HG03175 (cell line): ENCODE measurements around the gene SH2D1B.

Source experiments
- ATAC-seq: cut with Tn5 transposase; IDR thresholded peaks from one replicate; pipeline ENCODE4 v1.9.1; 2021; ENCODE audit warnings: mild to moderate bottlenecking, moderate library complexity; ENCODE audit not compliant: unreplicated experiment

The SH2D1B gene

GRCh38 chr1:162400790-162401355 lies 11.1 kb downstream of the SH2D1B start:
- no peak for ATAC-seq

DNA sequence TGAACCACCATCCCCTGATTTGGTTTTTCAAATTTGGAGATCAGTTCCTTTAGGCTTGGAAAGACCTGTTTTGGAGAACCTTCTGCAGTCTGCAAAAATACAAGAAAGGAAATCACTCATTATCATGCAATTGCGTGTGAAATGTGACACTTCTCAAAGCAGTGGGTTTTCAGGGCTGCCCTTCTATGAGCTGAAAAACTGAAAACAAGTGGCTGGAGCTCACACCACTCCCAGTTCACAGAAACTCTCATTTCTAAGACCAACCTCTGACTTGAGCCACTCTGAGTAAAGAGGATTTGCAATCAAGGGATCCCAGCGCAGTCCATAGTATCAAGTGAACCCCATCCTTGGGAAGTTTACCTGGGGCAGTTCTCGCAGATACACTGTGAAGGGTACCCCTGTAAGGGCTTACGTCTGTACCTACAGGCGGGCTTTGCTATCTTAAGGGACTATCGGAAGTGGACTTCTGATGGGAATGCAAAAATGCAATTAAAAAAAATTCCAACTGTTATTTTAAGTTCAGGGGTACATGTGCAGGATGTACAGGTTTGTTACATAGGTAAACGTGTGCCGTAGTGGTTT lies 12.8 kb downstream of the SH2D1B start:
- ATAC-seq = no peak

GRCh38 chr1:162397943-162398560 lies 13.9 kb downstream of the SH2D1B start:
- ATAC-seq = no peak

- no peak for ATAC-seq
These were observed 14.9 kb downstream of the SH2D1B start for GRCh38 chr1:162397039-162397448.

DNA sequence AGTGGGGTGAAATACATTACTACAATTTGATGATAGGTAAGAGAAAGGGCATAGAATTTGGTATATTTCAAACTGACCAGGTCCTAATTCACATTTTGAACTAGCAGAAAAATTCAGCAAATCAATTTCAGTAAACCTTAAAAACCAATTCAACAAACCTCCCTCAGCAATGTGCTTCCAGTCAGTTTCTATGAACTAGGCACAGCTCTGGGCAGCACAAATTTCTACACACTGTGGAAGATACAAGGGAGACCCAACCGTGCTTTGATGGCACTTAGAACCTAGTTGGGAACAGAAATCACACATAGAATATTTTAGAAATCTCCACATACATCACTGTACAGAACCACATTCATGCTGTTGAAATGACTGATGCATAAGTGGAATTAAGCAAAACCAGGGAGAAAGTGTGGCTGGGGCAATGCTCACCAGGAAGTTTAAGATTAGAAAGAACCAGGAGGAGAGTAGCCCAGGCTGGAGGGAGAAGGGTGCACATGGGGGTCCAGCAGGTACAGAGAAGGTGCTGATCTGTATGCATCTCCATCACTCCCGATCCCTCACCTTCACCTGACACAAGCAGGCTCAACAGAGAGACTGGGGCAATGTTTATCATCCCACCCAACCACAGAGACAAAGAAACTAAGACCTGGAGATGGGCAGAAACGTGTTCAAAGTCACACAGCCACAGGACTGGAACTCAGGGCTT lies 15.6 kb downstream of the SH2D1B start:
- ATAC-seq = no peak

GRCh38 chr1:162391790-162392563 lies 20.0 kb downstream of the SH2D1B start:
- ATAC-seq = no peak

GRCh38 chr1:162390396-162391185 lies 21.3 kb downstream of the SH2D1B start:
- no peak for ATAC-seq

DNA sequence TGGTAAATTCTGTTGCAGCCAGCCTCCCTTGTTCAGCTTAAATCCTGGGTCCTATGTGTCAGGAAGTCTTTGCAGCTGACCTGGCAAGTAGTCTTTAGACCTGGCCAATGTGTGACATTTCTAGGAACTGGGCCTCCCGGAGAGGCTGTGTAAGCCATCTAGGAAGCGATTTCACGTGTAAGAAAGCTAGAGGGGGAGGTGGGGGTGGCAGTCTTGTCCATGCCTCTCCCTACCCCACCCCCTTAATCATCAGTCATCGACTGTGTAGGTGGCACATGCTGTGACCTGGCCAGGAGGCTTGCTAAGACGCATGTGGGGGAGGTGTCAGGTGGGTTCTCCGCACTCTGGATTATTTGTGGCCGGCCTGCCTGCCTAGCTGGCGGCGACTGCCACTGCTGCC lies 22.0 kb downstream of the SH2D1B start:
- no peak for ATAC-seq

DNA sequence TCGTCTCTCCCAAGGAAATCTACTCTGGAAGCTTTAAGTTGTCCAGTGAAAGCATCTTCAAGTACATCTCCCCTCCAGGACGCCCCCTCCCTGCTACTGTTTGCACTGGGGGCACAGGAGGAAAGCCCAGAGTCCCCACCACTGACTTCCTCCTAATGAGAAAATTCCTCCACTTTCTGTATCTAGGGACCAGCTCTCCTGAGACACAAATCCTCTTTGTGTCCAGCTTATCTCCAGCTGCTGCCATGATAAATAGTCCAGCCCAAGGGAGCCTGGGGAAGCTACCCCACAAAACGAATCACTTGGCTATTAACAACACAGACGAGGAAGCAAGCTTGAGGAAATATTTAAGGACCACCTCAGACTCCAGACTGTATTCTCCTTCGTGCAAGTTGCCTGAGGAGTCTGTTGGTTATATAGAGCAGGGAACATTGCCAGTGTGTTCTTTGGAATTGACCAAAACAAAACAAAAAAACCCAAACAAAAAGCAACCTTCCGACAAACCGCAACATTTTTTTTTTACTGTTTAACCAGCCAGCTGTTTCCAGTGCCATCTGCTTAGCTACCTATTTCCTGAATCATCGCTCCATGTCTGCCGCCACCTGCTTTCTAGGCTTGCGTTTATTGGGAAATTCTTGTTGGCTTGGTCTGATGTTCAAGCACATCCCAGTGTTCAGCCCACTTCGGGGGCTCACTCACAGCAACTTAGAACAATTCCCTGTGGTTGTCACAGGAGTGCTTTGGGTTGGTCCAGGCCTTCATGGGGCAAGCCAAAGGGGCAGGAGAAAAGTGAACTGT lies 22.7 kb downstream of the SH2D1B start:
- ATAC-seq = peak; percentile 55

GRCh38 chr1:162388615-162389014 lies 23.3 kb downstream of the SH2D1B start:
- ATAC-seq = no peak

- ATAC-seq = no peak
These were observed 23.8 kb downstream of the SH2D1B start for GRCh38 chr1:162388083-162388594.

DNA sequence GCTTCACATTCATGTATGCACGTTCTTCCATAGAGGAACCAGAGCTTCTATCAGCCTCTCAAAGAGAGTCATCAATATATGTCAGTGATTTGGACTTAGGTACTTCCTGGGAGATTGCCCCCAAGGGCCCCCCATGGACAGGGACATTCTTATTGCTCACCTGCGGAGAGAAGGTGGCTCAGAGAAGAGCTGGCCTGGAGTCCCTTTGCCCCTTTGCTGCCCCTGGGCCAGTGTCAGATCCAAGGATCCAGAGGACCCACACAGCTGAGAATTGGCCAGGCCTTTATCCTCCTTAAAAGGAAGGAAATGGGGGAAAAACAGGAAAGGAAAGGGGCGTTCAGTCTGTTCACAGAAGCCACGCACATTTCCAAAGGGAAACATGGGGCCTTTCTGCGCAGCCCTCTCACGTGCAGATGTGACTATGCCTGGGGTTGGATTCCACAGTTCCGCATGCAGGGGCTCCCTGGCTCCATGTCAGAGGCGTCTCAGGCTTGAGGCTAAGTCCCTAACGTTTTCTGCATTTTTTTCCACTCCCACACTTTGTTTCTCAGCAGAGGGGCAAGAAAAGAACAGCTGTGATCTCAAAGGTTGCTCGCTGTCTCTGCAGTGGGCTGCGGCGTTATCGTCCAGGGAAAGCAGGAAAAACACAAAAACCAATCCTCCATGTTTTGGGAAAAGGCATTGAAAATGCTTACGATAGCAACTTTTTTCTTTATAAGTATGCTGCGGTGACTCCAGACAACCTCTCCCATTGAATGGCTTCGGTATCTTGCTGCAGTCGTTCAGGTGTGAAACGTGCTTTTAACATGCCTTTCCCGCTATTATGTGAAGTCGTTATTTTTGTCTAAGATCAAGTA lies 24.5 kb downstream of the SH2D1B start:
- no peak for ATAC-seq

DNA sequence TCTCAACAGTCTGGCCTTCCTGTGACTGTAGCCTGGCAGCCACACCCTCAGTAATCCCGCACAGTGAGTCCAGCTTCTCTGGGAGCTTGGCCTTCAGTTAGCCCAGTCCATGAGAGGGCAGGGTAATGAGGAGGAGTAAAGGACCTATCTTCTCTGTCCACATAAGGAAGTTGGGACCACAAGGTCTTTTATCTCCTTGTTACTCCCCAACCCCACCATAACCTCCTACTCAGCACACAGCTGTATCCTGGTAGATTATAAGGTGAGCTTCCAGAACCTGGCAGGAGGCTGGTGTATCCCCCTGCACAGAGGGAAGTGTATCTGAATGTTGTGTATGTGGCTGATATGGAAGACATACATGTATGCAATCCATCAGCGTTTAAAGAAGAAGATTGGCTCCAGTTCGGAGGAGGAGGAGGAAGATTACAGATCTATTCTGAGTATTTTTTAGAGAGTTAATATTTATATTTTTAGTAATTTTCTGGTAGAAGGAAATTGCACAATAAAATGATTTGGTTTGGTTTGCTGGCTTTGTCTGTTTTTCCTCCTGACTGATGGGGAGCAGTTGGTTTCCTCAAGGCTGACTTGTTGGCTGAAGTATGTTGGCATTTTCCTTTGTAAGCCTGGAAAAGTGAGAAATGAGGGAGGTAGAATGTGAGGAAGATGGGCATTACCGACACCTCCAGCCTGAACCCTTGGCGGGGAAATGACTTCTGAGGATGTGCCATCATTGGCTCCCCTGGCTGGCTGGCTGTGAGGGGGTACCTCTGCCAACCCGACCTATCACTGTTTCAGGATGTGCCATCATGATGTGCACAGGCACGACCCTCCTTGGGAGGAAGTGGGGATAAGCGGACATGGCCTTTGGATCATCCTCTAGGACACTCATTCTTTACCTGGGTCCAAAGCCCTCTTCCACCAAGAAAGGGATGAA lies 25.4 kb downstream of the SH2D1B start:
- no peak for ATAC-seq

DNA sequence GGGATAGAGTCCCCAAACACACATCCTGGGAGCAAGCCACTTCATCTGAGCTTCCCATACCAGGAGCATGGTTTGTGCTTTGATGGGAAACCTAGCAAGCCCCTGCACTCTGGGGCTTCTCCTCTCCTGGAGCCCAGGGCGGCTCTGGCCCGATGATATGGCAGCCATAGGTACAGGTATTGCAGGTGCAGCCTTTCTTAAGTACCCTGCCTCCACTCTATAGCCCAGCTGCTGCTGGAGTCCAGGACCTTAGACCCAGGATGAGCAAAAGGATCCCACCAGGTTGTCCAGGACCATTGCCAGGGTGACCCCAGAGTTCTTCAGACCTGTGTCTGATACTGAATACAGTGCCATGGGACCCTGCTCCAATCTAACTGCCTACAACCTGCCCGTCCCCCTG lies 26.2 kb downstream of the SH2D1B start:
- ATAC-seq = no peak

- no peak for ATAC-seq
These were observed 26.7 kb downstream of the SH2D1B start for GRCh38 chr1:162385280-162385623.

DNA sequence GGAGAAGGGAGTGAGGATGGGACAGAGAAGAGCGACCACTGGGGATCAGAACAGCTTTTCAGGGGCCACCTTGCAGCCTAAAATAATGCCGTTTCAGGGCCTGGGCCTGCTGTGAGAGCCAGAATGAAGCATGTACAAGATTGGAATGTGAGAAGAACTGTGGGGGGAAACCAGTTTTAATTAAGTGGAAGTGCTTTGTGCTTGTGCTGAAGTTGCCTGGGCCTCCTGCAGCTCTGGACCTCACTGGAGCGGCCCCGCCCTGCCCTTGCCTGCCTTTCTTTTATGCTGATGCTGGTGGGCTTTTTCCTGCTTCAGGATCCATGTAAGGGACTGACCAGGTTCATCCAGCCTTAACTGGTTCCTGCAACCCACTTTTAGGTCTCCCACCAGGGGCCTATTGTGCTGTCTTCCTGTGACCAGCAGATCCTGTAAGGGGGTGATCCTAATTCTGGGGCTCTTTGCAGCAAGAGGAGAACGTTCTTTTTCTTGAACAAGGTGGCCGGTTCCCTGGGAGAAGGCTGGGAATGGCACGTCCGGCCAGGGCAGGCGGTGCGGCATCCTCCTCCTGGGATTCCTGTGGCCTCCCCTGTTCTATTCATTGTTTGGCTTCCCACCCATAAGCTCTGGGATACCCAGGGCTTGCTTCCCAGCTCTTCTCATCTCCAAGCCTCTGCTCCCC lies 27.2 kb downstream of the SH2D1B start:
- ATAC-seq = no peak

DNA sequence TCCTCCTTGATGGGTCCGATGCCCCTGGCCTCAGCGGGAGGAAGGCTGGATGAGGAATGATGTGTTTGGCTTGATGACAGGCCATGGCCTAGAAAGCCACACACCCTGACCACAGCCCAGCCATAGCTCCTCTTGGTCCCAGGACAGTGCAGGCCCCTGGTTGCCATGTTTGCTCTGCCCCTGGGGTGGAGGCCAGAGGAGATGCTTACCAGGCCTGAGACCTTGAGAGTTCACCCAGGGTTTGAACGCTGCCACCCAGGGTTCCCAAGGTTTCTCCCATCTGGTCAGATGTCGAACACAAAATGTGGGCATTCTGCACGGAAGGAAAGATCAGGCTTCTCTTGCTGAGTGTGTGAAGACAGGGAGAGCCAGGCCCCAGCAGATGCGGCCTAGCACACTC lies 27.8 kb downstream of the SH2D1B start:
- ATAC-seq = no peak
